Spleen (tissue), 7 donors: ENCODE data around the gene NEUROD1.

ENCODE experiments used
- CTCF ChIP-seq, 11 experiments: fragments of 200-600 bp in 7 of 11; fragments of 450-650 bp in 4 of 11; sonication (generic) in 4 of 11; IDR thresholded peaks in 8 of 11; conservative IDR thresholded peaks in 3 of 11; 1 replicate in 7 of 11; 2 replicates in 4 of 11; pipeline versions ENCODE4 v1.4.0 to v1.8.0; 2016 to 2021; ENCODE audit warnings: antibody characterized with exemption in 11 of 11, inconsistent platforms in 4 of 11, mild to moderate bottlenecking in 1 of 11
- POLR2A ChIP-seq, 3 donors: fragments of 450-650 bp; IDR thresholded peaks; one replicate each; pipeline ENCODE4 v1.5.1; 2017; ENCODE audit warnings: antibody characterized with exemption in 3 of 3, mild to moderate bottlenecking in 1 of 3
- POLR2AphosphoS5 ChIP-seq, 3 donors: sonication (generic); formaldehyde crosslinking; IDR thresholded peaks; one replicate each; pipeline ENCODE4 v1.5.1; 2017; ENCODE audit warnings: antibody characterized with exemption in 3 of 3
- donor health status: DM: no; HTN: no; CAD: no; lungs with moderate emphysema.
- donor health status: DM: no; HTN: no; CAD: no.
- donor health status: DM: no; HTN: no; CAD: no.

DNA sequence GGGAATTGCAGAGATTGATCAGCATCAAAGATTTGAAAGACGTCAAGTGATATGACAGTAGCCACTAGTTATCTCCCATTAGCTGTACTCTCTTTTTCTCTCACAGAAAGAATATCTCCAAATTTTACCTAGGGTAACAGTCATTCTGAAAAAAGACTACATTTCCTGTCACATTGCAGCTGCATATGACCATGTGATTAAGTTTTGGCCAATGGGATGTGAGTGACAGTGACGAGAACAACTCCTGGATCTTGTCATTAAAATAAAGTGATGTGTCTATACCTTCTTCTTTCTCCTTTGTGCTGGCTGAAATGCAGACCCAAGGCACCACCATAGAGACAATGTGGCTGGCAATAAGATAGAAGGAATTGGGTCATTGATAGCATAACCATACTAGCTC, 10.5 kb upstream of the NEUROD1 start:
- no peak for TF ChIP-seq POLR2A (IDR thresholded peaks at IDR 0.05)
- TF ChIP-seq CTCF (IDR thresholded peaks at IDR 0.05 in 8 of 11, conservative IDR thresholded peaks at IDR 0.05 in 3 of 11), result no peak
- TF ChIP-seq POLR2AphosphoS5 (IDR thresholded peaks at IDR 0.05), result no peak
